KMS-11 (cell line): ENCODE measurements around the gene RALGAPA1.
A peak's percentile ranks its signal among the peaks of the same experiment; 100 is the strongest.

Experiments used
- H2AFZ ChIP-seq: fragments of 200-600 bp; sonication (generic); 2 replicates; pipeline ENCODE4 v1.6.1; 2016; ENCODE audit warnings: antibody characterized with exemption, mixed run types, low read depth
- H3K27ac ChIP-seq: fragments of 200-600 bp; sonication (generic); 2 replicates; pipeline ENCODE4 v1.6.1; 2016; ENCODE audit warnings: mild to moderate bottlenecking, mixed run types
- H3K27me3 ChIP-seq: fragments of 200-600 bp; sonication (generic); 2 replicates; pipeline ENCODE4 v1.6.1; 2017; ENCODE audit warnings: mild to moderate bottlenecking, low read depth, mixed run types, moderate library complexity; ENCODE audit not compliant: insufficient read depth
- H3K36me3 ChIP-seq: fragments of 200-600 bp; sonication (generic); 2 replicates; pipeline ENCODE4 v1.6.1; 2017; ENCODE audit warnings: mild to moderate bottlenecking, mixed run types; ENCODE audit not compliant: insufficient read depth
- H3K4me1 ChIP-seq: fragments of 200-600 bp; sonication (generic); 2 replicates; pipeline ENCODE4 v1.6.1; 2016; ENCODE audit warnings: mild to moderate bottlenecking, low read depth, mixed run types; ENCODE audit not compliant: poor library complexity, severe bottlenecking
- H3K4me2 ChIP-seq: fragments of 200-600 bp; sonication (generic); 2 replicates; pipeline ENCODE4 v1.7.0; 2016; ENCODE audit warnings: mild to moderate bottlenecking, mixed run types
- H3K4me3 ChIP-seq: fragments of 200-600 bp; sonication (generic); IDR thresholded peaks from 2 replicates; pipeline ENCODE4 v1.6.1; 2017; ENCODE audit warnings: low read depth, low read length, mixed read lengths; ENCODE audit not compliant: insufficient read depth
- H3K79me2 ChIP-seq: fragments of 200-600 bp; sonication (generic); 2 replicates; pipeline ENCODE4 v1.6.1; 2016; ENCODE audit warnings: low read depth, mixed run types; ENCODE audit not compliant: insufficient read depth
- H3K9ac ChIP-seq: fragments of 200-600 bp; sonication (generic); 2 replicates; pipeline ENCODE4 v1.6.1; 2016; ENCODE audit warnings: mild to moderate bottlenecking, mixed run types
- H4K20me1 ChIP-seq: fragments of 200-600 bp; sonication (generic); 2 replicates; pipeline ENCODE4 v1.6.1; 2016; ENCODE audit warnings: mild to moderate bottlenecking, mixed run types; ENCODE audit not compliant: insufficient read depth
- CTCF ChIP-seq: fragments of 200-600 bp; sonication (generic); conservative IDR thresholded peaks from 2 replicates; pipeline ENCODE4 v1.6.1; 2017; ENCODE audit warnings: low read depth, mild to moderate bottlenecking, antibody characterized with exemption, low read length, moderate library complexity, mixed read lengths

Gene RALGAPA1

GRCh38 chr14:35810963-35811362 is 1.9 kb upstream of the RALGAPA1 start:
- Histone ChIP-seq H3K4me1 (peaks cover 21% of the 10 kb centered on the region), H3K36me3 (no peaks in the 10 kb centered on the region), H3K27me3 (no peaks in the 10 kb centered on the region), H3K4me3 (no peak overlapping the region), H2AFZ (no peak overlapping the region), H4K20me1 (no peaks in the 10 kb centered on the region), H3K79me2 (peaks cover 18% of the 10 kb centered on the region; the same call in 1 of the 2 replicates), H3K27ac (no peak overlapping the region), H3K4me2 (no peak overlapping the region), H3K9ac (no peak overlapping the region)
- TF ChIP-seq CTCF: no peak

GRCh38 chr14:35809597-35809996 is 502 bp upstream of the RALGAPA1 start:
- TF ChIP-seq CTCF: no peak
- Histone ChIP-seq H4K20me1 (no peaks in the 10 kb centered on the region), H3K4me1 (peaks cover 24% of the 10 kb centered on the region), H3K27ac (no peak overlapping the region), H2AFZ (no peak overlapping the region), H3K4me3 (no peak overlapping the region), H3K4me2 (peak overlapping the region; percentile 47; the same call in 1 of the 2 replicates), H3K9ac (no peak overlapping the region), H3K36me3 (no peaks in the 10 kb centered on the region), H3K79me2 (peaks cover 29% of the 10 kb centered on the region; the same call in 1 of the 2 replicates), H3K27me3 (no peaks in the 10 kb centered on the region)

GRCh38 chr14:35808076-35808637 is 938 bp downstream of the RALGAPA1 start:
- H3K36me3 ChIP-seq: no peaks in the 10 kb centered on the region
- H4K20me1 ChIP-seq: no peaks in the 10 kb centered on the region
- no peak for TF ChIP-seq CTCF
- H3K79me2 ChIP-seq: peaks cover 29% of the 10 kb centered on the region; the same call in 1 of the 2 replicates
- no peaks in the 10 kb centered on the region for H3K27me3 ChIP-seq
- H3K27ac ChIP-seq: peak overlapping the region; percentile 81
- peak overlapping the region; percentile 49 for H2AFZ ChIP-seq
- peak overlapping the region; percentile 74 for H3K9ac ChIP-seq
- peaks cover 31% of the 10 kb centered on the region for H3K4me1 ChIP-seq
- H3K4me3 ChIP-seq: no peak overlapping the region
- peak overlapping the region; percentile 87 for H3K4me2 ChIP-seq

- Histone ChIP-seq H3K4me1 (peaks cover 34% of the 10 kb centered on the region), H3K4me3 (no peak overlapping the region), H4K20me1 (no peaks in the 10 kb centered on the region), H3K36me3 (no peaks in the 10 kb centered on the region), H3K79me2 (peaks cover 29% of the 10 kb centered on the region; the same call in 1 of the 2 replicates), H3K9ac (0 out of 2 replicates have a peak overlapping the region, but pooled peaks have one; percentile 74), H2AFZ (no peak overlapping the region), H3K4me2 (peak overlapping the region; percentile 87), H3K27me3 (no peaks in the 10 kb centered on the region), H3K27ac (peak overlapping the region; percentile 81; the same call in 1 of the 2 replicates)
- no peak for TF ChIP-seq CTCF
Observed at GRCh38 chr14:35807131-35807961, 1.7 kb downstream of the RALGAPA1 start.
